Subcutaneous abdominal adipose tissue (tissue), 5 donors: ENCODE measurements around the gene POLR2E.

Experiments
- H3K27ac ChIP-seq: one replicate; pipeline ENCODE4 v1.7.0; 2013; ENCODE audit warnings: low read depth, mild to moderate bottlenecking, inconsistent platforms, low read length, moderate library complexity
- H3K27me3 ChIP-seq, 5 donors: one replicate each; pipeline ENCODE4 v1.7.0; 2013; ENCODE audit warnings: low read length in 5 of 5, inconsistent platforms in 1 of 5; ENCODE audit not compliant: control insufficient read depth in 5 of 5, insufficient read depth in 4 of 5
- H3K36me3 ChIP-seq, 5 donors: one replicate each; pipeline ENCODE4 v1.7.0; 2013; ENCODE audit warnings: low read length in 5 of 5; ENCODE audit not compliant: control insufficient read depth in 5 of 5, insufficient read depth in 5 of 5
- H3K4me1 ChIP-seq, 5 donors: one replicate each; pipeline ENCODE4 v1.7.0; 2013; ENCODE audit warnings: low read length in 5 of 5, mild to moderate bottlenecking in 3 of 5, moderate library complexity in 1 of 5; ENCODE audit not compliant: control insufficient read depth in 5 of 5, insufficient read depth in 5 of 5
- H3K4me3 ChIP-seq, 5 donors: one replicate each; pipeline ENCODE4 v1.7.0; 2013; ENCODE audit warnings: low read length in 5 of 5, low read depth in 1 of 5
- H3K9ac ChIP-seq, 5 donors: one replicate each; pipeline ENCODE4 v1.7.0; 2013; ENCODE audit warnings: low read length in 5 of 5, mild to moderate bottlenecking in 4 of 5, moderate library complexity in 3 of 5
- H3K9me3 ChIP-seq, 5 donors: one replicate each; pipeline ENCODE4 v1.7.0; 2013; ENCODE audit warnings: low read length in 5 of 5; ENCODE audit not compliant: control insufficient read depth in 5 of 5
- donor health status: healthy.
- donor health status: healthy.
- donor health status: healthy.
- donor health status: healthy.
- donor health status: healthy.

POLR2E gene

DNA sequence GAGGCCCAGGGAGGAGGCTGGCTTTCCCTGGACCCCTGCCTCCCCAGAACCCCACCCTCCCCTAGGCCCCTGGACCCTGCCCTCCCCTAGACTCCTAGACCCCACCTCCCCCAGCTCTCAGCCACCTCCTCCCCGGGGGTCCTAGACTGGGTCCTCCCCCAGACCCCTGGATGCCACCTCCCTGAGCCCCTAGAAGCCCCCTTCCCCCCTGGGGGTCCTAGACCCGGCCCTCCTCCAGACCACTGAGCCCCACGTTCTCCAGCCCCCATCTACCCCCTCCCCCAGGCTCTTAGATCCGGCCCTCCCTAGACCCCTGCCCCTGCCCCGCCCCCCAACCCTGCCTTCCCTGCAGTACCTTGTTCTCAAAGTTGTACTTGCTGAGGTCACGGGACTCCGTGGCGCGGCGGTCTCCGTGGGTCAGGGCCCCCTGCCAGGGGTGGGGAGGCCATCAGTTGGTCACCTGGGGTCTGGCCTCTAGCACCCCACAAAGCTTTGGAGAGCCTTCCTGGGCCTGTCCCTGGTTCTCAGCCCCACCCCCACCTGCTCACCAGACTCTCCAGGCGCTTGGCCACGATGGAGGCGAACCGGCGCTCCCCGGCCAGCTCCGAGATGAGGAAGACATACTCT lies 16.6 kb upstream of the POLR2E start:
- Histone ChIP-seq H3K9ac (no peak overlapping the region), H3K36me3 (peaks cover 0 to 70% (median 63%) of the 10 kb centered on the region in 5 donors), H3K9me3 (no peaks in the 10 kb centered on the region), H3K27ac (no peak overlapping the region), H3K4me1 (peaks cover 5 to 31% (median 27%) of the 10 kb centered on the region in 5 donors), H3K4me3 (no peak overlapping the region), H3K27me3 (no peaks in the 10 kb centered on the region)

DNA sequence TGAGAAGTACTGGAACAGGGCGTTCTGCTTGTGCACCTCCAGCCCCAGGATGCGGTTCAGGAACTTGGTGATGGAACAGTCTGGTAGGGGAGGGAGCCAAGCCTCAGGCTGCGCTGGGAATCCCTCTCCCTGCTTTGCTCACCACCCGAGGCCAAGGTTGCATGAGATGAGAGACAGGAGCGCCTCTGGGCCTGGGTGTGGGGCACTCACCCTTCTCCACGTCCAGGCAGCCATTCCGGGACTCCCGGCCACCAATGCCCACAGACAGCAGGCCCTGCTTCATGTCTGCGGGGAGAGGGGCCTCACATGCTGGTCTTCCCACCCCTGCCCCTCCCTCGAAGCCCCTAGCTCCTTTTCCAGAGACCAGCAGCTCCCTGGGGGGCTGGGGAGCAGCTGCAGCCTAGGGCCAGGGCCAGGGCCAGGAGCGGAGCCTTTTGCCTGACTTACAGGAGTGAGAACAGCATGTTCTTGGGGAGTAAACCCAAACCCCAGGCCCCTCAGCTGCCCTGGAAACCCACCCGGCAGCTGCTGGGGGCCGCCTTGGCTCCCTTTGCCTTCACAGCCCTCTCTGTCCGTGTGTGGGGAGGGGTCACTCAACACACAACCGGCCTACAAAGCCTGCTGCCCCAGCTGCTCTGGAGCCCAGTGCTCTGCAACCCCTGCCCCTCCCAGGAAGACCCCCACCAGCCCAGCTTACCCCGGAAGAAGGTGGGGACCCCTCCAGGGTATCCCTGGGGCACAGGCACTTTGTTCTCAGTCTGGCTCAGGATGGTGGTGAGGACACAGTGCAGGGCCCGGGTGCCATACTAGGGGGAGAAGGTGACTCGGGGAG lies 15.8 kb upstream of the POLR2E start:
- Histone ChIP-seq H3K27me3 (no peaks in the 10 kb centered on the region), H3K9ac (no peak overlapping the region), H3K36me3 (peaks cover 0 to 70% (median 63%) of the 10 kb centered on the region in 5 donors), H3K4me1 (peaks cover 5 to 38% (median 34%) of the 10 kb centered on the region in 5 donors), H3K27ac (no peak overlapping the region), H3K4me3 (no peak overlapping the region), H3K9me3 (no peaks in the 10 kb centered on the region)

DNA sequence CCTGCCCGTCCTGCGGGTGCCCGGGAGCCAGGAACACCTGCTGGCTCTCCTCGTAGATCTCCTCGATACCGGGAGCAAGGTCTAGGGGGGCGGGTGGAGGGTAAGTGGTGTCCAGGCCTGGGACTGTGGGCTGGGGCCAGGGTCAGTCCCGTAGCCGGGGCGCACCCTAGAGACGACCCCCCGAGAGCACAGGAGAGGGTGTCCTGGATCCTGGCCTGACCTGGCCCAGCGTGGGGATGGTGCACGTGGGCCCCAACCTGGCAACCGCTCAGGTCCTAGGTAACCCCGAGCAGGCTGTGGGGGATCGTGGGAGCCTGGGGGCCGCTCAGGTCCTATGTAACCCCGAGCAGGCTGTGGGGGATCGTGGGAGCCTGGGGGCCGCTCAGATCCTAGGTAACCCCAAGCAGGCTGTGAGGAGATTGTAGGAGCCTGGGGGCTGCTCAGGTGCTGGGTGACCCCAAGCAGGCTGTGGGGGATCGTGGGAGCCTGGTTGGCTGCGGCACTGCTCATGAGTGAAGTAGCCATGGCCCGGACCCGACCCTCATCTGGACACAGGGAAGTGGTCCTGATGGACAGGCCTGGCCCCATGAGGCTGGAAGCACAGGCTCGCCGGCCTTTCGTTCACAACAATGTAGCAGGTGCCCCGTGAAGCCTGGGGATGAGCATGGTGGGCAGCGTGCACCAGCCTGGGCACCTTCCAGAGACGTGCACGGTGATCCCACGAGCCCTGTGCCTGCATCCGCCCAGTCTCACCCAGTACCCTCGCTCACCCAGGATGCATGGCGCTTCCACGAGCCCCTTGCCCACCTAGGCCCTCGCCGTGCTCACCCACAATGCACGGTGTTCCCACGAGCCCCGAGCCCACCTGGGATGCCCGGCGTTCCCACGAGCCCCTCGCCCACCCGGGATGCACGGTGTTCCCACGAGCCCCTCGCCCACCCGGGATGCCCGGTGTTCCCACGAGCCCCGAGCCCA lies 14.8 kb upstream of the POLR2E start:
- Histone ChIP-seq H3K27ac (no peak overlapping the region), H3K36me3 (peaks cover 0 to 70% (median 64%) of the 10 kb centered on the region in 5 donors), H3K4me1 (peaks cover 5 to 49% (median 43%) of the 10 kb centered on the region in 5 donors)

GRCh38 chr19:1109032-1109551 lies 13.9 kb upstream of the POLR2E start:
- no peaks in the 10 kb centered on the region for H3K27me3 ChIP-seq
- peaks cover 5 to 48% (median 43%) of the 10 kb centered on the region in 5 donors for H3K4me1 ChIP-seq
- H3K9ac ChIP-seq = no peak overlapping the region
- no peak overlapping the region for H3K27ac ChIP-seq
- peaks cover 0 to 66% (median 60%) of the 10 kb centered on the region in 5 donors for H3K36me3 ChIP-seq
- no peaks in the 10 kb centered on the region for H3K9me3 ChIP-seq
- H3K4me3 ChIP-seq = no peak overlapping the region

More for the DNA sequence above, 14.8 kb upstream of the POLR2E start:
- H3K9me3 ChIP-seq = no peaks in the 10 kb centered on the region
- H3K4me3 ChIP-seq = no peak overlapping the region
- H3K27me3 ChIP-seq = no peaks in the 10 kb centered on the region
- no peak overlapping the region for H3K9ac ChIP-seq

- no peak overlapping the region for H3K9ac ChIP-seq
- H3K4me1 ChIP-seq = peaks cover 8 to 44% (median 38%) of the 10 kb centered on the region in 5 donors
- peaks cover 0 to 61% (median 54%) of the 10 kb centered on the region in 5 donors for H3K36me3 ChIP-seq
- H3K27ac ChIP-seq = no peak overlapping the region
- H3K4me3 ChIP-seq = no peak overlapping the region
- no peaks in the 10 kb centered on the region for H3K9me3 ChIP-seq
- peaks cover 0 to 4% (median 0%) of the 10 kb centered on the region in 5 donors for H3K27me3 ChIP-seq
Observed at GRCh38 chr19:1108291-1109031, 13.3 kb upstream of the POLR2E start.

DNA sequence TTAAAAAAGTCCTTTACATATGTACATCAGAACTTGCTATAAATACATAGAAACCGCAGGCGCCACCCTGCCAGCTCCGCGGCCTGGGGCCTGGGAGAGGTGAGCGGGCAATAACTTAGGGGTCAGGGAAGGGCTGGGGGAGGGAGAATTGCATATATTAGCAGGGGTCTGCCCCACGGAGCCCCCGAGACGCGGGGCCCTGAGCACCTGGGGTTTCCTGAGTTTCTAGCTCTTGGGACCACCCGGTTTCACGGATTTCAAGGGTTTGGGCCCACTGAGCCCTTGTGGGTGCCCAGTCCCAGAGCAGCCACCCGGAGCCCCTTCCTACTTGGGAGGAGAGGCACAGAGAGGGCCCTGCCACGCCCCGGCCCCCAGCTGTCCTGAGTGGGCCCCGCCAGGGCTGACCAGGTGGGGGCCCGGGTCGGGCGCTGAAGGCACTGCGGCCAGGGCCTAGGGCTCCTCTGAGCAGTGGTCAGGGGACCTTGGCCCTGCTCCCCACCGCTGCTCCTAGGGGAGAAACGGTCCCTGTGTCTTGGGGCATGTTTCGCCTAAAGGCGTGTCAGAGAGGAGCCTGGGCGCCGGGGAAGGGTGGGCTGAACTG lies 12.6 kb upstream of the POLR2E start:
- Histone ChIP-seq H3K4me3 (no peak overlapping the region), H3K9ac (no peak overlapping the region), H3K9me3 (no peaks in the 10 kb centered on the region), H3K27me3 (peaks cover 0 to 4% (median 0%) of the 10 kb centered on the region in 5 donors), H3K36me3 (peaks cover 0 to 60% (median 53%) of the 10 kb centered on the region in 5 donors), H3K27ac (peak overlapping the region; percentile 89), H3K4me1 (peaks cover 12 to 44% (median 38%) of the 10 kb centered on the region in 5 donors)

GRCh38 chr19:1106841-1107660 lies 11.9 kb upstream of the POLR2E start:
- peak overlapping the region in 1 of 5 donors; percentile 83 for H3K9ac ChIP-seq
- H3K4me3 ChIP-seq = peak overlapping the region in 1 of 5 donors; percentile 82
- peaks cover 15 to 47% (median 45%) of the 10 kb centered on the region in 5 donors for H3K4me1 ChIP-seq
- H3K36me3 ChIP-seq = peaks cover 0 to 55% (median 47%) of the 10 kb centered on the region in 5 donors
- H3K27me3 ChIP-seq = peaks cover 0 to 4% (median 0%) of the 10 kb centered on the region in 5 donors
- no peaks in the 10 kb centered on the region for H3K9me3 ChIP-seq
- H3K27ac ChIP-seq = peak overlapping the region; percentile 89
